HepG2 (cell line): ENCODE results near the gene WWC2. TPM values are rescaled to one million over a fixed set of nuclear protein-coding genes. Genes with fewer than 3 reads are reported as not detected.

Experiments
- ATAC-seq: fragments of 200-7000 bp; cut with Tn5 transposase; 3 replicates; pipeline ENCODE4 v1.9.1; 2020; ENCODE audit warnings: mild to moderate bottlenecking, moderate library complexity
- BruUV-seq: library from RNA; stranded (reverse); fragments of 400-500 nt; replicated peaks from 2 replicates; lab custom pipeline; 2021; lab: Mats Ljungman, UMichigan
- CTCF ChIA-PET: fragments of 300-600 bp; formaldehyde crosslinking; extraction: SDS; loops from one replicate; lab custom pipeline; 2021; ENCODE audit warnings: low total read pairs, inconsistent platforms, low intra/inter-chr PET ratio; lab: Yijun Ruan, JAX
- POLR2A ChIA-PET: fragments of 350-600 bp; sonication (Branson Sonifier 250); formaldehyde crosslinking; loops from one replicate; lab custom pipeline; 2020; ENCODE audit warnings: antibody characterized with exemption, inconsistent platforms; lab: Yijun Ruan, JAX
- DNase-seq: peaks from one replicate; pipeline ENCODE4 v3.0.0-alpha.2; 2015; ENCODE audit warnings: low spot score
- FAIRE-seq: peaks from 3 replicates; lab custom pipeline; 2011; peaks lifted over from hg19 to GRCh38; lab: Jason Lieb, UNC
- H2AFZ ChIP-seq: one replicate; pipeline ENCODE4 v1.6.1; 2011; ENCODE audit warnings: low read length, inconsistent platforms
- H3K27ac ChIP-seq: fragments of 300-600 bp; 3 replicates; pipeline ENCODE4 v1.8.0; 2011; ENCODE audit warnings: mixed run types, mild to moderate bottlenecking, mixed read lengths, low read length, inconsistent platforms; ENCODE audit not compliant: insufficient read depth; ENCODE audit errors: extremely low read length
- H3K27me3 ChIP-seq, 2 experiments: fragments of 200-600 bp in 1 of 2; 2 replicates in 1 of 2; 3 replicates in 1 of 2; pipeline versions ENCODE4 v1.6.0 to v1.8.0; 2011; ENCODE audit warnings: low read length in 2 of 2, mild to moderate bottlenecking in 2 of 2, moderate library complexity in 2 of 2, inconsistent platforms in 1 of 2; ENCODE audit not compliant: insufficient read depth in 2 of 2, control insufficient read depth in 1 of 2
- H3K36me3 ChIP-seq, 2 experiments: fragments of 200-600 bp in 1 of 2; replicated peaks in 1 of 2; 2 replicates in 1 of 2; 3 replicates in 1 of 2; pipeline versions ENCODE4 v1.5.1 to v1.8.0; 2011; ENCODE audit warnings: low read length in 2 of 2, inconsistent platforms in 1 of 2; ENCODE audit not compliant: insufficient read depth in 2 of 2, control insufficient read depth in 1 of 2
- H3K4me1 ChIP-seq: 2 replicates; pipeline ENCODE4 v1.5.1; 2012; ENCODE audit warnings: low read length, inconsistent platforms; ENCODE audit not compliant: insufficient read depth
- H3K4me2 ChIP-seq: 2 replicates; pipeline ENCODE4 v1.6.0; 2011; ENCODE audit warnings: low read depth, low read length, inconsistent platforms
- H3K4me3 ChIP-seq, 3 experiments: fragments of 200-600 bp in 1 of 3; sonication (generic), shearing (Covaris generic) in 1 of 3; replicated peaks in 1 of 3; 2 replicates each; pipeline ENCODE4 v1.5.1; 2011 to 2016; ENCODE audit warnings: low read length in 3 of 3, inconsistent platforms in 2 of 3, low read depth in 2 of 3, mild to moderate bottlenecking in 2 of 3, control low read depth in 1 of 3, mixed read lengths in 1 of 3; ENCODE audit not compliant: insufficient read depth in 1 of 3
- H3K79me2 ChIP-seq: one replicate; pipeline ENCODE4 v1.6.1; 2011; ENCODE audit warnings: low read length, inconsistent platforms; ENCODE audit not compliant: insufficient read depth
- H3K9ac ChIP-seq: 2 replicates; pipeline ENCODE4 v1.6.0; 2011; ENCODE audit warnings: mild to moderate bottlenecking, low read depth, low read length, inconsistent platforms; ENCODE audit not compliant: insufficient read depth
- H3K9me3 ChIP-seq: 2 replicates; pipeline ENCODE4 v1.5.1; 2012; ENCODE audit warnings: mild to moderate bottlenecking, low read length
- H4K20me1 ChIP-seq: 2 replicates; pipeline ENCODE4 v1.6.0; 2011; ENCODE audit warnings: inconsistent platforms, mild to moderate bottlenecking, low read length, moderate library complexity; ENCODE audit not compliant: insufficient read depth
- CHCHD3 ChIP-seq: sonication (generic); formaldehyde crosslinking; IDR thresholded peaks from 2 replicates; pipeline ENCODE4 v1.8.0; 2022; ENCODE audit warnings: mild to moderate bottlenecking, missing genetic modification reagents, moderate library complexity
- EP300 ChIP-seq, 3 experiments: sonication (generic) in 1 of 3; formaldehyde crosslinking in 1 of 3; IDR thresholded peaks; 2 replicates each; pipeline versions ENCODE4 v1.5.1 to v1.6.1; 2011 to 2020; ENCODE audit warnings: low read depth in 2 of 3, low read length in 2 of 3, borderline replicate concordance in 1 of 3, improper control_type of control experiment in 1 of 3, mild to moderate bottlenecking in 1 of 3, missing genetic modification reagents in 1 of 3, moderate library complexity in 1 of 3
- GMEB2 ChIP-seq: IDR thresholded peaks from 2 replicates; pipeline ENCODE4 v1.6.1; 2016; ENCODE audit warnings: missing biosample characterization, missing genetic modification reagents, low read depth
- IRX3 ChIP-seq: sonication (generic); formaldehyde crosslinking; IDR thresholded peaks from 2 replicates; pipeline ENCODE4 v1.8.1; 2023; ENCODE audit warnings: mild to moderate bottlenecking, low read depth, missing genetic modification reagents, borderline replicate concordance
- SIN3B ChIP-seq: fragments of 150-350 bp; IDR thresholded peaks from 2 replicates; pipeline ENCODE4 v1.6.1; 2014; ENCODE audit warnings: low read length
- ZBTB20 ChIP-seq: sonication (generic); formaldehyde crosslinking; IDR thresholded peaks from 2 replicates; pipeline ENCODE4 v1.8.1; 2023; ENCODE audit warnings: missing genetic modification reagents, low read depth, mild to moderate bottlenecking, borderline replicate concordance
- ZNF33A ChIP-seq: sonication (generic); formaldehyde crosslinking; IDR thresholded peaks from 2 replicates; pipeline ENCODE4 v1.5.1; 2020; ENCODE audit warnings: missing genetic modification reagents, mild to moderate bottlenecking, moderate library complexity, borderline replicate concordance
- ZSCAN21 ChIP-seq: sonication (generic); formaldehyde crosslinking; IDR thresholded peaks from 2 replicates; pipeline ENCODE4 v1.8.0; 2022; ENCODE audit warnings: mild to moderate bottlenecking, missing genetic modification reagents, moderate library complexity, borderline replicate concordance
- WGBS: methylation state at CpG from one replicate; pipeline ENCODE4 v1.1.6; 2017; ENCODE audit warnings: low lambda C conversion rate; 5-methylcytosine and 5-hydroxymethylcytosine counted together
- in situ Hi-C: cut with HindIII; loops from 2 replicates; pipeline ENCODE4 v1.10.0; 2017; ENCODE audit warnings: low pct_unique_long_range_greater_than_20kb; ENCODE audit not compliant: extremely low pct_ligation_motif_present
- intact Hi-C: fragments of 100-400 bp; cut with micrococcal nuclease; formaldehyde crosslinking; loops from one replicate; pipeline ENCODE4 v1.10.0; 2022; ENCODE audit not compliant: unreplicated experiment
- polyA plus RNA-seq, 8 experiments: library from polyadenylated mRNA; depleted of rRNA in 3 of 8; stranded (reverse) in 7 of 8; unstranded in 1 of 8; fragments of >200 nt; fragmentation: Illumina TruSeq in 4 of 8; extraction: Trizol in 4 of 8; gene quantifications; 2 replicates each; pipeline versions ENCODE4 v1.2.1 to v1.2.3, GENCODE V29; 2011 to 2016; ENCODE audit warnings: low read depth in 4 of 8, missing spikeins in 1 of 8, mixed read lengths in 1 of 8; ENCODE audit not compliant: insufficient read depth in 1 of 8
- total RNA-seq, 5 experiments: library from RNA; depleted of rRNA; stranded (reverse); fragments of >200 nt; fragmentation: Illumina TruSeq; extraction: Trizol; gene quantifications; 2 replicates each; pipeline ENCODE4 v1.2.3, GENCODE V29; 2016; ENCODE audit warnings: low read depth in 1 of 5
- TF ChIP-seq, protein P1 (sequence below), 2 experiments: fragments of 450-650 bp in 1 of 2; sonication (generic) in 1 of 2; formaldehyde crosslinking; IDR thresholded peaks; 2 replicates each; pipeline versions ENCODE4 v1.5.0 to v1.8.0; 2020 to 2022; ENCODE audit warnings: mild to moderate bottlenecking in 1 of 2, missing genetic modification reagents in 1 of 2
- TF ChIP-seq, protein P2 (sequence below): sonication (generic); formaldehyde crosslinking; IDR thresholded peaks from 2 replicates; pipeline ENCODE4 v1.5.0; 2020; ENCODE audit warnings: mild to moderate bottlenecking, missing genetic modification reagents, moderate library complexity
- TF ChIP-seq, protein P3 (sequence below): sonication (generic); formaldehyde crosslinking; IDR thresholded peaks from 2 replicates; pipeline ENCODE4 v1.4.0; 2020; ENCODE audit warnings: low read depth, mild to moderate bottlenecking, missing genetic modification reagents

WWC2 gene
- total and polyA plus RNA-seq, 2 of the 13 experiments (the other 11 are each of a cell fraction or from before 2014, with no cell fraction given), result 40.0 to 50.1 TPM

GRCh38 chr4:183260491-183261151 is 161.6 kb downstream of the WWC2 start (continued):
- peak; percentile 29; the same call in 1 of the 2 replicates for TF ChIP-seq ZBTB20 (CRISPR knock-in tag)
- no peak for TF ChIP-seq SIN3B
- TF ChIP-seq, protein P1, sequence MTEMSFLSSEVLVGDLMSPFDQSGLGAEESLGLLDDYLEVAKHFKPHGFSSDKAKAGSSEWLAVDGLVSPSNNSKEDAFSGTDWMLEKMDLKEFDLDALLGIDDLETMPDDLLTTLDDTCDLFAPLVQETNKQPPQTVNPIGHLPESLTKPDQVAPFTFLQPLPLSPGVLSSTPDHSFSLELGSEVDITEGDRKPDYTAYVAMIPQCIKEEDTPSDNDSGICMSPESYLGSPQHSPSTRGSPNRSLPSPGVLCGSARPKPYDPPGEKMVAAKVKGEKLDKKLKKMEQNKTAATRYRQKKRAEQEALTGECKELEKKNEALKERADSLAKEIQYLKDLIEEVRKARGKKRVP (CRISPR knock-in tag; IDR thresholded peaks at IDR 0.05), result peak in 1 of 2 experiments; percentile 77; a peak in 2 of 4 replicates
- TF ChIP-seq, protein P2, sequence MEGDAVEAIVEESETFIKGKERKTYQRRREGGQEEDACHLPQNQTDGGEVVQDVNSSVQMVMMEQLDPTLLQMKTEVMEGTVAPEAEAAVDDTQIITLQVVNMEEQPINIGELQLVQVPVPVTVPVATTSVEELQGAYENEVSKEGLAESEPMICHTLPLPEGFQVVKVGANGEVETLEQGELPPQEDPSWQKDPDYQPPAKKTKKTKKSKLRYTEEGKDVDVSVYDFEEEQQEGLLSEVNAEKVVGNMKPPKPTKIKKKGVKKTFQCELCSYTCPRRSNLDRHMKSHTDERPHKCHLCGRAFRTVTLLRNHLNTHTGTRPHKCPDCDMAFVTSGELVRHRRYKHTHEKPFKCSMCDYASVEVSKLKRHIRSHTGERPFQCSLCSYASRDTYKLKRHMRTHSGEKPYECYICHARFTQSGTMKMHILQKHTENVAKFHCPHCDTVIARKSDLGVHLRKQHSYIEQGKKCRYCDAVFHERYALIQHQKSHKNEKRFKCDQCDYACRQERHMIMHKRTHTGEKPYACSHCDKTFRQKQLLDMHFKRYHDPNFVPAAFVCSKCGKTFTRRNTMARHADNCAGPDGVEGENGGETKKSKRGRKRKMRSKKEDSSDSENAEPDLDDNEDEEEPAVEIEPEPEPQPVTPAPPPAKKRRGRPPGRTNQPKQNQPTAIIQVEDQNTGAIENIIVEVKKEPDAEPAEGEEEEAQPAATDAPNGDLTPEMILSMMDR (CRISPR knock-in tag), result 0 out of 2 replicates have a peak, but pooled peaks have one; percentile 13

GRCh38 chr4:183261953-183262775 is 163.1 kb downstream of the WWC2 start:
- ATAC-seq (peak; percentile 89), FAIRE-seq (peak; percentile 64), DNase-seq (peak; percentile 76)
- WGBS, result 23% methylated on average over 7 of the region's 7 CpGs
- Histone ChIP-seq H3K9me3 (no peaks in the 10 kb centered on the region), H3K27ac (peak overlapping the region; percentile 13), H3K9ac (no peak overlapping the region), H4K20me1 (peaks cover 5% of the 10 kb centered on the region), H3K79me2 (no peaks in the 10 kb centered on the region), H3K4me3 (no peak overlapping the region), H3K4me1 (peaks cover 30% of the 10 kb centered on the region), H2AFZ (no peak overlapping the region), H3K27me3 (no peaks in the 10 kb centered on the region), H3K36me3 (peaks cover 26 to 61% of the 10 kb centered on the region in 2 experiments), H3K4me2 (no peak overlapping the region)
- CTCF ChIA-PET, result interaction anchor here (1.6 to 3.3 kb wide), 3 partner anchors 188 to 337 kb away, joined by 7 to 69 read pairs (median 48); no protein-coding TSS in a partner anchor
- POLR2A ChIA-PET, result interaction anchor here (1.3 kb wide), 1 partner anchor 189 kb away, joined by 4 read pairs; no protein-coding TSS in a partner anchor
- no TSS peak for BruUV-seq
- in situ Hi-C loops (loop anchor here (5.0 kb wide), 1 partner anchor 325 kb away; no protein-coding TSS in a partner anchor), intact Hi-C loops (loop anchor here (1.0 to 5.0 kb wide), 3 partner anchors 110 to 324 kb away; no protein-coding TSS in a partner anchor)
- no peak for TF ChIP-seq GMEB2
- no peak for TF ChIP-seq IRX3
- 0 out of 4 replicates have a peak, but pooled peaks of 1 of the 2 experiments have one; percentile 10 for TF ChIP-seq EP300 (IDR thresholded peaks at IDR 0.05; ENCODE audit: low read depth in 2 of 2, low read length in 2 of 2)
- no peak for TF ChIP-seq EP300 (CRISPR knock-in tag; IDR thresholded peaks at IDR 0.05; ENCODE audit: borderline replicate concordance)
- 0 out of 2 replicates have a peak, but pooled peaks have one; percentile 55 for TF ChIP-seq ZNF33A (CRISPR knock-in tag)
- peak; percentile 17; the same call in 1 of the 2 replicates for TF ChIP-seq ZSCAN21 (CRISPR knock-in tag)
- no peak for TF ChIP-seq CHCHD3 (CRISPR knock-in tag)
- TF ChIP-seq, protein P3, sequence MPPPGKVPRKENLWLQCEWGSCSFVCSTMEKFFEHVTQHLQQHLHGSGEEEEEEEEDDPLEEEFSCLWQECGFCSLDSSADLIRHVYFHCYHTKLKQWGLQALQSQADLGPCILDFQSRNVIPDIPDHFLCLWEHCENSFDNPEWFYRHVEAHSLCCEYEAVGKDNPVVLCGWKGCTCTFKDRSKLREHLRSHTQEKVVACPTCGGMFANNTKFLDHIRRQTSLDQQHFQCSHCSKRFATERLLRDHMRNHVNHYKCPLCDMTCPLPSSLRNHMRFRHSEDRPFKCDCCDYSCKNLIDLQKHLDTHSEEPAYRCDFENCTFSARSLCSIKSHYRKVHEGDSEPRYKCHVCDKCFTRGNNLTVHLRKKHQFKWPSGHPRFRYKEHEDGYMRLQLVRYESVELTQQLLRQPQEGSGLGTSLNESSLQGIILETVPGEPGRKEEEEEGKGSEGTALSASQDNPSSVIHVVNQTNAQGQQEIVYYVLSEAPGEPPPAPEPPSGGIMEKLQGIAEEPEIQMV (CRISPR knock-in tag), result no peak
